AG04449 (cell line): ENCODE measurements around the gene XPNPEP2.

Experiments used
- CTCF ChIA-PET: fragments of 350-600 bp; formaldehyde crosslinking; extraction: SDS; loops from one replicate; lab custom pipeline; 2021; ENCODE audit warnings: antibody characterized with exemption; lab: Yijun Ruan, JAX
- POLR2A ChIA-PET: fragments of 400-600, 350-600 bp; formaldehyde crosslinking; extraction: SDS; loops from one replicate; lab custom pipeline; 2020; ENCODE audit warnings: antibody characterized with exemption, inconsistent platforms; lab: Yijun Ruan, JAX
- DNase-seq: peaks from one replicate; pipeline ENCODE4 v3.0.0-alpha.2; 2010; ENCODE audit warnings: low read depth, low spot score
- H3K4me3 ChIP-seq: 2 replicates; pipeline ENCODE4 v1.5.1; 2011; ENCODE audit warnings: low read depth, mild to moderate bottlenecking, control low read depth, low read length
- TF ChIP-seq, protein P1 (sequence below): IDR thresholded peaks from one replicate; pipeline ENCODE4 v1.5.1; 2011; ENCODE audit warnings: mild to moderate bottlenecking, moderate library complexity, low read length, control low read depth, inconsistent platforms; ENCODE audit not compliant: insufficient read depth; ENCODE audit errors: missing control alignments

Gene XPNPEP2

DNA sequence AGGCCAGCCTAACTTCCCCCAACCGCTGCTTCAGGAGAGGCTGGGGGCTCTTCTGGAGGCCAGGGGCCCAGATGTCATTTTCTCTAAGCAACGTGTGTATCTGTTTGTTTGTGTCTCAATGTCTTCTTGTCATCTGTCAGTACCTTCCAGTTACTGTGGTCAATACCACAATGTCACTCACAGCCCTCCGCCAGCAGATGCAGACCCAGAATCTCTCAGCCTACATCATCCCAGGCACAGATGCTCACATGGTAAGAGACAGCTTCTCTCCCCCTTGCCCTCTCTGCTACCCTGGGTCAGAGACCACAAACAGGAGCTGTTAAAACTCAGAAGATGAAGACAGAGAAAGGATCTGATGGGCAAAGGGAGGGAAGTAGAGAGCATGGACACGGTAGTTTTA lies 5.0 kb downstream of the XPNPEP2 start:
- TF ChIP-seq, protein P1, sequence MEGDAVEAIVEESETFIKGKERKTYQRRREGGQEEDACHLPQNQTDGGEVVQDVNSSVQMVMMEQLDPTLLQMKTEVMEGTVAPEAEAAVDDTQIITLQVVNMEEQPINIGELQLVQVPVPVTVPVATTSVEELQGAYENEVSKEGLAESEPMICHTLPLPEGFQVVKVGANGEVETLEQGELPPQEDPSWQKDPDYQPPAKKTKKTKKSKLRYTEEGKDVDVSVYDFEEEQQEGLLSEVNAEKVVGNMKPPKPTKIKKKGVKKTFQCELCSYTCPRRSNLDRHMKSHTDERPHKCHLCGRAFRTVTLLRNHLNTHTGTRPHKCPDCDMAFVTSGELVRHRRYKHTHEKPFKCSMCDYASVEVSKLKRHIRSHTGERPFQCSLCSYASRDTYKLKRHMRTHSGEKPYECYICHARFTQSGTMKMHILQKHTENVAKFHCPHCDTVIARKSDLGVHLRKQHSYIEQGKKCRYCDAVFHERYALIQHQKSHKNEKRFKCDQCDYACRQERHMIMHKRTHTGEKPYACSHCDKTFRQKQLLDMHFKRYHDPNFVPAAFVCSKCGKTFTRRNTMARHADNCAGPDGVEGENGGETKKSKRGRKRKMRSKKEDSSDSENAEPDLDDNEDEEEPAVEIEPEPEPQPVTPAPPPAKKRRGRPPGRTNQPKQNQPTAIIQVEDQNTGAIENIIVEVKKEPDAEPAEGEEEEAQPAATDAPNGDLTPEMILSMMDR: no peak
- ChIA-PET CTCF (no interaction called here), POLR2A (no interaction called here)
- no peak overlapping the region for H3K4me3 ChIP-seq
- no peak for DNase-seq

DNA sequence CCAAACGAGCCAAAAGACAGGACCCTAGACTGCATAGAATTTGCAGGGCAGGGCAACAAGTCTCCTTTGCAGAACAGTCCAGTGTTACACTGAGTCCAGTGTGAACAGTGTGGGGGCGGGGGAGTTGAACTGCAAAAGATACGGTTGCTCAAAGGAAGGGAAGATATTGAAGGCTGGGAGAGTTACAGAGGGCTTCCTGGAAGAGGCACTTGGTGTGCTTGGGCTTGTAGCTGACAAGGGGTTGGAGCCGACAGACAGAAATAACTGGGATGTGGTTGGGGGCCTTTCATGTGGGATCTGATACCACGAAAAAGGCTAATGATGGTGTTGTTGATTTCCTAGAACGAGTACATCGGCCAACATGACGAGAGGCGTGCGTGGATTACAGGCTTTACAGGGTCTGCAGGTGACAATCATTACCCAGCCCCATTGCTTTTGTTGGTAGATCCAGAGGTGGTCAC lies 6.1 kb downstream of the XPNPEP2 start:
- DNase-seq: no peak
- TF ChIP-seq, protein P1: no peak
- POLR2A ChIA-PET: no interaction called here
- CTCF ChIA-PET: no interaction called here
- no peak overlapping the region for H3K4me3 ChIP-seq

DNA sequence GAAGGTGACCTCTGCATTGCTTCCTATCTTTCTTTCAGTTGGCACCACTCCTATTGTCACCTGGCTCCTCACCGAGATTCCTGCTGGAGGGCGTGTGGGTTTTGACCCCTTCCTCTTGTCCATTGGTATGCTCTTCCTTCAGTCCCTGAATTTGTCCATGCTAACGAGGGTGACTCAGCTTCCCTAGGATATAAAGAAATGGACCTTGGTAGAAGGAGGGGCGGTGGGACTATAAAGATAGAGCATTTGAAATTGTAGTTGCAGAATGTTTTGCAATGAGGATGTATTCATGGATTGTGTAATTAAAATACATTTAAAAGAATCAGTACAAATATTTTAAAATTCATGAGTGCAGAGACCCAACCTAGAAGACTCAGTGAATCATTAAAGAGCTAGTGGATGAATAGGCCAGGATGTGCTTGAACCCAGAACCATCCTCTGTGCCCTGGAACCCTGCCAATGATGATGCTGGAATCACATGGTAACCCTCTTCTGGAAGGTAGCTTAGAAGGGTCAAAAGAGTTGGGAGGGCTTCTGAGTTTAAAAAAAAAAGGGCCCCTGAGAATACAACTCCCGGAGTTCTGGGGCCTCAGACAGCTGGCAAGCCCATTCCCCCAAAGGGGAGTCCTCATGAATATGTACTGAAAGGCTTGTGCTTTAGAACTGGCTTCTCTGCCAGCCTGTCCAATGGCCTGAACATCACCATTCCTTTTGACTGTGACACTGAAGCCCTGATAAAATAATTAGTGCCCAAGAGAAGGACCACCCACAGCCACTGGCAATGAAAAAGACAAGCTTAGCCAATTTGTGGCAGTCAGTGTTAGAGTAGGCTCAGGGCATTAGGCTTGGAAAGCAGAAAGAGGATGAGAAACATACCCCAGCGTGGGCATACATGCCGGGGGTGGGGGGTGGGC lies 8.0 kb downstream of the XPNPEP2 start:
- CTCF ChIA-PET: no interaction called here
- TF ChIP-seq, protein P1: no peak
- no peak overlapping the region for H3K4me3 ChIP-seq
- DNase-seq: no peak
- POLR2A ChIA-PET: no interaction called here

DNA sequence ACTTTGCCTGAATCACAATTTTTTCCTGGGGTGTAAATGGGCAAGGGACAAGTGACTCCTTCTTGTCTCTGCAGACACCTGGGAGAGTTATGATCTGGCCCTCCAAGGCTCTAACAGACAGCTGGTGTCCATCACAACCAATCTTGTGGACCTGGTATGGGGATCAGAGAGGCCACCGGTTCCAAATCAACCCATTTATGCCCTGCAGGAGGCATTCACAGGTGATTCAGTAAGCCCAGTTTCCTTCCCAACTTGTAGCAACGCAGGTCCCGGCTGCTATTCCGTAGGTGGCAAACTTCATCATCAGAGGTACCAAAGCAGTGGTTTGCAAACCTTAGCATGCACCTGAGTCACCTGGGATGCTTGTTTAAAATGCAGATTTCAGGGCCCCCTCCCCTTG lies 8.8 kb downstream of the XPNPEP2 start:
- CTCF ChIA-PET: no interaction called here
- TF ChIP-seq, protein P1: no peak
- no peak for DNase-seq
- no peak overlapping the region for H3K4me3 ChIP-seq
- POLR2A ChIA-PET: no interaction called here

DNA sequence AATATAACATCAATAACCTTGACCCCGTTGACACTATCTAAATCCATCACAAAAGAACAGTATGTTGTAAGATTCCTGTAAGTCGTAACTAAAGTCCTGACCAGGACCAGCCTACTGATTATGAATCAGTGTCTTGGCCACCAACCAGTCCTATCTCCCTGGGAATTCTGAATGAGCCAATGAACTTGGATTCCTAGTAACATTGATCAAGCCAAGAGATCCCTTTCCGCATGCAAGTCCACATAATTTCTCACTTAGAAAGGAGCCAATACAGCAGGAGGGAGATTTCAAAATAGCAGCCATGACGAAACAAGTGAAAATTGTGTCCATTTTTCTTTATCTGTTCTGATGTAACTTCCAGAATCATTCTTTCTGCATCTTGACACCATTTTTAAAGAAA lies 9.5 kb downstream of the XPNPEP2 start:
- ChIA-PET POLR2A (no interaction called here), CTCF (no interaction called here)
- TF ChIP-seq, protein P1: no peak
- no peak for DNase-seq
- no peak overlapping the region for H3K4me3 ChIP-seq

DNA sequence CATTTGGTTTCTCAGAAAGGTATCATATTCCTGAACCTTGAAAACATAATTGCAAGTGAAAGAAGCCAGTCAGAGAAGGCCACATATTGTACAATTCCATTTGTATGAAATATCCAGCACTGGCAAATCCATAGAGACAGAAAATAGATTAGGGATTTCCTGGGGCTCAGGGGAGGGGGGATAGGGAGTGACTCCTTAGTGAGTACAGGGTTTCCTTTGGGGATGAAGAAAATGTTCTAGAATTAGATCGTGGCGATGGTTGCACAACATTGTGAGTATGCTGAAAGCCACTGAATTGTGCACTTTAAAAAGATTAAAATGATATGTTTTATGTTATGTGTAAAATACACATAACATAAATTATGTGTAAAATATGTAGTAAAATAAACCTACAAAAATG lies 10.3 kb downstream of the XPNPEP2 start:
- DNase-seq: no peak
- TF ChIP-seq, protein P1: no peak
- CTCF ChIA-PET: no interaction called here
- no peak overlapping the region for H3K4me3 ChIP-seq
- POLR2A ChIA-PET: no interaction called here
